ENCODE results near the gene HMX1. TPM values are rescaled to one million over a fixed set of nuclear protein-coding genes. Genes with fewer than 3 reads are reported as not detected.

HMX1 gene
- total and polyA plus RNA-seq, 2 experiments from 2014 or later: 0.69 TPM; not detected in 1

DNA sequence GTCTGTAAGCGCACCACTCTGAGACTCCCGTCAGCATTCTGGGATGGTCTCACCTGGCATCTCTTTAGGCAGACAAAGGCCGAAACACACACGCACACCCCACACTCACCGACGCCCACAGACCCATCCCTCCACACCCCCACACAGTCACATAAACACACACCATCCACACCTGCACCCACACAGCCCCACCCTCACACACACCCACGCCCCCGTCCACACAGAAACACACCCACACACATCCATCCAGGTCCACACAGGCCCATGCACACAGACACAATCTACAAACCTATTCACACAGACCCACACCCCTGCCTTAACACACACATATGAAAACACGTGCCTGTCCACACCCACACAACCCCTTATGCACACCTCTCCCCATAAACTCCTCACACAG, 9.2 kb upstream of the HMX1 start:
- H3K9me3 Mint-ChIP-seq: peaks cover under 1% of the 10 kb centered on the region; the same call in 2 of the 3 replicates
- H3K4me1 Mint-ChIP-seq: peaks cover 16% of the 10 kb centered on the region
- no peaks in the 10 kb centered on the region for H3K36me3 ChIP-seq (ENCODE audit: insufficient read depth)
- ATAC-seq (no peak), DNase-seq (ENCODE audit: low spot score) (no peak)
- H3K4me3 ChIP-seq: no peak overlapping the region
- H3K27me3 Mint-ChIP-seq (ENCODE audit: insufficient read depth, low read depth, poor library complexity): peaks cover 86% of the 10 kb centered on the region
- H3K27ac Mint-ChIP-seq: no peak overlapping the region
- H4K20me1 ChIP-seq (replicated peaks; ENCODE audit: insufficient read depth): peaks cover 12% of the 10 kb centered on the region; the same call in 1 of the 2 replicates
- H3K4me3 Mint-ChIP-seq: no peak overlapping the region
- no peaks in the 10 kb centered on the region for H3F3A ChIP-seq (replicated peaks; ENCODE audit: low read depth)
- no peak for TF ChIP-seq ZNF331 (CRISPR knock-in tag; IDR thresholded peaks at IDR 0.05; ENCODE audit: low read depth)
- peaks cover under 1% of the 10 kb centered on the region; the same call in 1 of the 3 replicates for H3K36me3 Mint-ChIP-seq (ENCODE audit: low read depth)
- H2AFZ ChIP-seq: no peak overlapping the region
- H3K27ac ChIP-seq (ENCODE audit: low read depth): no peak overlapping the region
- H3K4me2 ChIP-seq: no peak overlapping the region
- H3K79me2 ChIP-seq (replicated peaks; ENCODE audit: insufficient read depth): no peaks in the 10 kb centered on the region
- peaks cover 16% of the 10 kb centered on the region for H3K4me1 ChIP-seq (ENCODE audit: insufficient read depth)
- peaks cover 86% of the 10 kb centered on the region for H3K27me3 ChIP-seq (ENCODE audit: insufficient read depth)
- H3K9me2 ChIP-seq (ENCODE audit: insufficient read depth): no peaks in the 10 kb centered on the region

GRCh38 chr4:8879574-8879973, 7.9 kb upstream of the HMX1 start:
- H3K36me3 ChIP-seq (ENCODE audit: insufficient read depth): no peaks in the 10 kb centered on the region
- Mint-ChIP-seq H3K27ac (no peak overlapping the region), H3K36me3 (ENCODE audit: low read depth) (no peaks in the 10 kb centered on the region; the same call in 2 of the 3 replicates), H3K4me3 (no peak overlapping the region), H3K4me1 (peaks cover 16% of the 10 kb centered on the region), H3K9me3 (no peaks in the 10 kb centered on the region), H3K27me3 (ENCODE audit: insufficient read depth, low read depth, poor library complexity) (peaks cover 88% of the 10 kb centered on the region)
- no peak overlapping the region for H3K4me3 ChIP-seq
- H3K4me1 ChIP-seq (ENCODE audit: insufficient read depth): peaks cover 16% of the 10 kb centered on the region
- no peaks in the 10 kb centered on the region for H3K79me2 ChIP-seq (replicated peaks; ENCODE audit: insufficient read depth)
- H3F3A ChIP-seq (replicated peaks; ENCODE audit: low read depth): 0 out of 2 replicates have a peak, but pooled peaks cover 3% of the 10 kb centered on the region
- no peak for TF ChIP-seq CREB1 (CRISPR knock-in tag; IDR thresholded peaks at IDR 0.05; ENCODE audit: low read depth)
- no peak for TF ChIP-seq EZH2phosphoT487 (IDR thresholded peaks at IDR 0.05; ENCODE audit: unreplicated experiment)
- no peak for TF ChIP-seq POLR2AphosphoS5 (IDR thresholded peaks at IDR 0.05; ENCODE audit: low read depth)
- DNase-seq (ENCODE audit: low spot score) (no peak), ATAC-seq (no peak)
- H3K9me2 ChIP-seq (ENCODE audit: insufficient read depth): no peaks in the 10 kb centered on the region
- H3K27ac ChIP-seq (ENCODE audit: low read depth): no peak overlapping the region
- no peak overlapping the region for H2AFZ ChIP-seq
- peaks cover 87% of the 10 kb centered on the region for H3K27me3 ChIP-seq (ENCODE audit: insufficient read depth)
- peaks cover 21% of the 10 kb centered on the region for H4K20me1 ChIP-seq (replicated peaks; ENCODE audit: insufficient read depth)
- no peak overlapping the region for H3K4me2 ChIP-seq

- Mint-ChIP-seq H3K4me1 (peaks cover 16% of the 10 kb centered on the region), H3K27ac (no peak overlapping the region), H3K36me3 (ENCODE audit: low read depth) (no peaks in the 10 kb centered on the region; the same call in 2 of the 3 replicates), H3K4me3 (no peak overlapping the region; the same call in 2 of the 3 replicates), H3K9me3 (no peaks in the 10 kb centered on the region), H3K27me3 (ENCODE audit: insufficient read depth, low read depth, poor library complexity) (peaks cover 88% of the 10 kb centered on the region)
- peaks cover 21% of the 10 kb centered on the region for H4K20me1 ChIP-seq (replicated peaks; ENCODE audit: insufficient read depth)
- no peak for ATAC-seq
- H3K79me2 ChIP-seq (replicated peaks; ENCODE audit: insufficient read depth): no peaks in the 10 kb centered on the region
- no peak overlapping the region for H3K4me3 ChIP-seq
- DNase-seq (ENCODE audit: low spot score): peak; percentile 10
- no peaks in the 10 kb centered on the region for H3K9me2 ChIP-seq (ENCODE audit: insufficient read depth)
- H3K36me3 ChIP-seq (ENCODE audit: insufficient read depth): no peaks in the 10 kb centered on the region
- peaks cover 16% of the 10 kb centered on the region for H3K4me1 ChIP-seq (ENCODE audit: insufficient read depth)
- peak overlapping the region; percentile 74 for H3K4me2 ChIP-seq
- peaks cover 87% of the 10 kb centered on the region for H3K27me3 ChIP-seq (ENCODE audit: insufficient read depth)
- 0 out of 2 replicates have a peak, but pooled peaks cover 3% of the 10 kb centered on the region for H3F3A ChIP-seq (replicated peaks; ENCODE audit: low read depth)
- no peak overlapping the region for H2AFZ ChIP-seq
- H3K27ac ChIP-seq (ENCODE audit: low read depth): no peak overlapping the region
- peak; percentile 8 for TF ChIP-seq EZH2 (IDR thresholded peaks at IDR 0.05; ENCODE audit: low read depth, unreplicated experiment)
- TF ChIP-seq ZNF462 (CRISPR knock-in tag; IDR thresholded peaks at IDR 0.05): no peak
- TF ChIP-seq ZNF114 (CRISPR knock-in tag; IDR thresholded peaks at IDR 0.05): no peak
- no peak for TF ChIP-seq ZNF331 (CRISPR knock-in tag; IDR thresholded peaks at IDR 0.05; ENCODE audit: low read depth)
Observed at GRCh38 chr4:8878421-8878820, 6.8 kb upstream of the HMX1 start.
